GM12801 (cell line): ENCODE data around the gene MAD1L1.

Experiments used
- CTCF ChIP-seq: IDR thresholded peaks from one replicate; pipeline ENCODE4 v1.5.1; 2011; ENCODE audit warnings: control low read depth; ENCODE audit not compliant: insufficient read length; ENCODE audit errors: extremely low read depth

Gene MAD1L1

GRCh38 chr7:2036786-2037185 is 196.0 kb downstream of the MAD1L1 start:
- no peak for TF ChIP-seq CTCF

GRCh38 chr7:2034291-2035201 is 198.2 kb downstream of the MAD1L1 start:
- no peak for TF ChIP-seq CTCF

- TF ChIP-seq CTCF, result no peak
Observed at GRCh38 chr7:2033586-2034135, 199.1 kb downstream of the MAD1L1 start.

GRCh38 chr7:2032876-2033407 is 199.8 kb downstream of the MAD1L1 start:
- no peak for TF ChIP-seq CTCF

GRCh38 chr7:2032030-2032875 is 200.5 kb downstream of the MAD1L1 start:
- no peak for TF ChIP-seq CTCF

- no peak for TF ChIP-seq CTCF
Observed at GRCh38 chr7:2031451-2031845, 201.3 kb downstream of the MAD1L1 start.
